Mononuclear cell (primary cell): ENCODE measurements around the gene TRAT1. TPM values are rescaled to one million over a fixed set of nuclear protein-coding genes. Genes with fewer than 3 reads are reported as not detected.
A peak's percentile ranks its signal among the peaks of the same experiment; 100 is the strongest.
"Not testable (repeated sequence)": the region's sequence is repeated elsewhere in the genome, so short reads cannot be mapped to it uniquely, and the experiment has no call there.

Source experiments
- H3K27me3 ChIP-seq: 2 replicates; pipeline ENCODE4 v1.6.0; 2011; ENCODE audit warnings: low read length, control low read depth; ENCODE audit not compliant: insufficient read depth
- H3K4me1 ChIP-seq: 2 replicates; pipeline ENCODE4 v1.5.1; 2011; ENCODE audit warnings: mild to moderate bottlenecking, low read length, control low read depth; ENCODE audit not compliant: insufficient read depth
- H3K4me3 ChIP-seq: 2 replicates; pipeline ENCODE4 v1.5.1; 2011; ENCODE audit warnings: mild to moderate bottlenecking, low read length, moderate library complexity
- H3K9me3 ChIP-seq: 2 replicates; pipeline ENCODE4 v1.5.1; 2011; ENCODE audit warnings: low read depth, mild to moderate bottlenecking, control low read depth, low read length
- total RNA-seq: library from RNA; depleted of rRNA; stranded (reverse); fragments of >200 nt; gene quantifications from one replicate; pipeline ENCODE4 v1.2.3, GENCODE V29; 2012

The TRAT1 gene
- 147 TPM for total RNA-seq

- Histone ChIP-seq H3K27me3 (no peaks in the 10 kb centered on the region), H3K4me3 (peak within 1 kb of the TSS; percentile 39), H3K9me3 (no peaks in the 10 kb centered on the region), H3K4me1 (peaks cover 10% of the 10 kb centered on the region)
Observed at GRCh38 chr3:108822123-108822897, at the start of gene TRAT1. TRAT1 (plus strand) TSS chr3:108822786; CDS start chr3:108822928, 142 bp downstream.

GRCh38 chr3:108775649-108776048 lies 46.9 kb upstream of the TRAT1 start:
- H3K27me3 ChIP-seq, result no peaks in the 10 kb centered on the region
- H3K4me1 ChIP-seq, result no peaks in the 10 kb centered on the region
- H3K4me3 ChIP-seq, result no peak overlapping the region
- no peaks in the 10 kb centered on the region for H3K9me3 ChIP-seq

- no peaks in the 10 kb centered on the region for H3K9me3 ChIP-seq
- no peaks in the 10 kb centered on the region for H3K27me3 ChIP-seq
- no peak overlapping the region for H3K4me3 ChIP-seq
- no peaks in the 10 kb centered on the region for H3K4me1 ChIP-seq
Observed at GRCh38 chr3:108779496-108779895, 43.1 kb upstream of the TRAT1 start.

- Histone ChIP-seq H3K27me3 (no peaks in the 10 kb centered on the region), H3K4me3 (no peak overlapping the region), H3K9me3 (no peaks in the 10 kb centered on the region), H3K4me1 (no peaks in the 10 kb centered on the region)
Observed at GRCh38 chr3:108780235-108780634, 42.4 kb upstream of the TRAT1 start.

GRCh38 chr3:108791473-108791872 lies 31.1 kb upstream of the TRAT1 start:
- Histone ChIP-seq H3K4me1 (no peaks in the 10 kb centered on the region), H3K4me3 (no peak overlapping the region), H3K9me3 (no peaks in the 10 kb centered on the region), H3K27me3 (no peaks in the 10 kb centered on the region)

GRCh38 chr3:108804437-108804836 lies 18.1 kb upstream of the TRAT1 start:
- H3K9me3 ChIP-seq, result no peaks in the 10 kb centered on the region
- no peaks in the 10 kb centered on the region for H3K27me3 ChIP-seq
- H3K4me1 ChIP-seq, result no peaks in the 10 kb centered on the region
- no peak overlapping the region for H3K4me3 ChIP-seq

- H3K27me3 ChIP-seq, result no peaks in the 10 kb centered on the region
- no peak overlapping the region for H3K4me3 ChIP-seq
- no peaks in the 10 kb centered on the region for H3K9me3 ChIP-seq
- H3K4me1 ChIP-seq, result no peaks in the 10 kb centered on the region
Observed at GRCh38 chr3:108804966-108805365, 17.6 kb upstream of the TRAT1 start.

GRCh38 chr3:108806316-108806715 lies 16.3 kb upstream of the TRAT1 start:
- Histone ChIP-seq H3K4me1 (no peaks in the 10 kb centered on the region), H3K27me3 (no peaks in the 10 kb centered on the region), H3K9me3 (no peaks in the 10 kb centered on the region), H3K4me3 (no peak overlapping the region)

- H3K4me3 ChIP-seq, result no peak overlapping the region
- peaks cover 6% of the 10 kb centered on the region for H3K9me3 ChIP-seq
- H3K27me3 ChIP-seq, result no peaks in the 10 kb centered on the region
- H3K4me1 ChIP-seq, result peaks cover 10% of the 10 kb centered on the region
Observed at GRCh38 chr3:108818404-108818803, 4.2 kb upstream of the TRAT1 start.

GRCh38 chr3:108820586-108820985 lies 2.0 kb upstream of the TRAT1 start:
- no peak overlapping the region for H3K4me3 ChIP-seq
- no peaks in the 10 kb centered on the region for H3K9me3 ChIP-seq
- peaks cover 10% of the 10 kb centered on the region for H3K4me1 ChIP-seq
- no peaks in the 10 kb centered on the region for H3K27me3 ChIP-seq

GRCh38 chr3:108823227-108823626 lies 641 bp downstream of the TRAT1 start:
- Histone ChIP-seq H3K4me3 (peak overlapping the region; percentile 39), H3K9me3 (no peaks in the 10 kb centered on the region), H3K27me3 (no peaks in the 10 kb centered on the region), H3K4me1 (peaks cover 10% of the 10 kb centered on the region)

GRCh38 chr3:108823803-108824202 lies 1.2 kb downstream of the TRAT1 start:
- not testable (repeated sequence) for H3K27me3 ChIP-seq, H3K9me3 ChIP-seq, H3K4me1 ChIP-seq
- peak overlapping the region; percentile 39 for H3K4me3 ChIP-seq

- Histone ChIP-seq H3K4me3 (peak overlapping the region; percentile 1), H3K9me3 (no peaks in the 10 kb centered on the region), H3K4me1 (peaks cover 6% of the 10 kb centered on the region), H3K27me3 (no peaks in the 10 kb centered on the region)
Observed at GRCh38 chr3:108826309-108827187, 4.0 kb downstream of the TRAT1 start.

GRCh38 chr3:108830381-108830780 lies 7.8 kb downstream of the TRAT1 start:
- Histone ChIP-seq H3K4me3 (no peak overlapping the region), H3K4me1 (peaks cover 7% of the 10 kb centered on the region), H3K27me3 (no peaks in the 10 kb centered on the region), H3K9me3 (no peaks in the 10 kb centered on the region)

GRCh38 chr3:108830991-108831614 lies 8.5 kb downstream of the TRAT1 start:
- Histone ChIP-seq H3K9me3 (no peaks in the 10 kb centered on the region), H3K4me1 (peaks cover 7% of the 10 kb centered on the region), H3K4me3 (no peak overlapping the region), H3K27me3 (no peaks in the 10 kb centered on the region)
